Gastrocnemius medialis (tissue), 4 donors: ENCODE measurements around the gene SPPL2C.

ENCODE experiments used
- CTCF ChIP-seq, 5 experiments: fragments of 450-650 bp in 3 of 5; fragments of 200-600 bp in 2 of 5; sonication (generic) in 2 of 5; IDR thresholded peaks in 4 of 5; conservative IDR thresholded peaks in 1 of 5; 1 replicate in 4 of 5; 2 replicates in 1 of 5; pipeline ENCODE4 v1.5.1; 2016 to 2019; ENCODE audit warnings: antibody characterized with exemption in 5 of 5, mild to moderate bottlenecking in 3 of 5, moderate library complexity in 3 of 5
- POLR2A ChIP-seq, 2 donors: fragments of 450-650 bp; IDR thresholded peaks; one replicate each; pipeline ENCODE4 v1.6.1; 2017; ENCODE audit warnings: antibody characterized with exemption in 2 of 2, mild to moderate bottlenecking in 2 of 2, moderate library complexity in 2 of 2

DNA sequence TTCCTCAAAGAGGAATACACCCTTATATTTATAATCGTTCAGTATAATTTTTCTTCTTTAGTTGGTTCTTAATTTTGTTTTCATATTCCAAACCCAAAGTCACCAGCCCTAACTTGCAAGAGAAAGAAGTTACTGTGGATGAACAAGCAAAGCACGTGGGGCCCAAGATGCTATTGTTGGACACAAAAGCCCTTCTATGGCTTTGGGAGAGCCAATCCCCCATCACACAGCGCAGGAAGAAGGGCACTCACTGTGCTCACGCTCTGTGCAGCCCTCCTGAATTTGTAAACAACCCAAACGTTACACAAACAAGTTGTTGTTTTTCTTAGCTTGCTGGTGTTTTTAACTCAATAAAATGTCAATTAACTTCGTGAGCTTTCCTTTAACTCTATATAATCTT is 22.5 kb downstream of the SPPL2C start:
- no peak for TF ChIP-seq CTCF (IDR thresholded peaks at IDR 0.05 in 4 of 5, conservative IDR thresholded peaks at IDR 0.05 in 1 of 5)
- no peak for TF ChIP-seq POLR2A (IDR thresholded peaks at IDR 0.05)
